ENCODE data around the gene ZNF521.

Gene ZNF521

DNA sequence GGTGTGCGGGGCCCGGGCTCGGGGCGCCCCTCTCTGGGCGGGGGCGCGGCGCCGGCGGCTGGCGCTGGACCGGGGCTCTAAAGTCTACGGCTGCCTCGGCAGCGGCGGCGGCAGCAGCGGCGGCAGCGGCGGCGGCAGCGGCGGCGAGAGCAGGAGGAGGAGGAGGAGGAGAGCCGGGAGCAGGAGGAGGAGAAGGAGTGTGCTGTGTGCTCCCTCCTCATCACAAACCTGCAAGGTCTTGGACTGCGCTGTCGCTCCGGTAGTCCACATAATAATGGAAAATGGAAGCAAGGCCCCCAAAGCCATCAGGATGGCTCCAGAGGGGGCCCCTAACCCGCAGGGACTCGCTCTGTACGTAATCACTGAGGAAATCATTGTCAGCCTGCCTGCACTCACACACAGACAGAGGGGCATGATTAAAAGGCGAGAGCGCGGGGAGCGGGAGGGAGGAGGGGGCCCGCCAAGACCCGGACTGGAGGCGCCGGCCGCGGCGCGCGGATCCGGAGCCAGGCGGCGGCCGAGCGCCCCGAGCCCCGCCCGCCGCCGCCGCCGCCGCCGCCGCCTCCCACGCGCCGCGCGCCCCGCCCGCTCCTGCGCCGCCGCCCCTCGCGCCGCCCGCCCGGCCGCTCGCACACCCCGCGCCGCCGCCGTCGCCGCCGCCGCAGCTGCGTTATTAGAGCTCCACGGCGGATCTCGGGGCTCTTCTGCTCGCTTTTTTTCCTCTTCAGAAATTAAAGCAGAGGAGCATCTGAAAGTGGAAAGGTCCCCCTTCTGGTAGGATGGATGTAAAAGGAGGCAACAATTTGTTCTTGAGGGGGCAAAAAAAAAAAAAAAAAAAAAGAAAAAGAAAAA lies at the start of gene ZNF521:
Gene ZNF521, minus strand, starts transcription at position 390 of the 852 bp plus-strand sequence. CDS start 1,220 bp downstream, outside the sequence.
- no peak for DNase-seq

DNA sequence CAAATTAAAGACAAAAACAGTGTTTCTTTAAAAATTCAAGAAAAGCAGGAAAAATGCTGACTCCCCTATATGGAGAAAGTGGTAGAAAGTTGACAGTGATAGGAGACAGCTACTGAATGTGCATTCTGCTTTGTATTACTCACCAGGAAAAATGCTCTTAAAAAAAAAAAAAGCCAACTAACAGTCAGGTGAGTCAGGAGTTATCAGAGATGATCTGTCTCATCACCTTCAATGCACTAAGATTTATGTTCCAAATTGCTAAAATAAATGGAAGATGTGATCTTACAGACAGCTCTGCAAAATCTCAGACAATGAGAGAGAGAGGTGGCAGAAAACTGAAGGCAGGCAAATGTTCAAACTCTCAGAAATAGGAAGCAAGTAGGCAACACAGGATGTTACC lies 47.6 kb upstream of the ZNF521 start:
- no peak for DNase-seq

DNA sequence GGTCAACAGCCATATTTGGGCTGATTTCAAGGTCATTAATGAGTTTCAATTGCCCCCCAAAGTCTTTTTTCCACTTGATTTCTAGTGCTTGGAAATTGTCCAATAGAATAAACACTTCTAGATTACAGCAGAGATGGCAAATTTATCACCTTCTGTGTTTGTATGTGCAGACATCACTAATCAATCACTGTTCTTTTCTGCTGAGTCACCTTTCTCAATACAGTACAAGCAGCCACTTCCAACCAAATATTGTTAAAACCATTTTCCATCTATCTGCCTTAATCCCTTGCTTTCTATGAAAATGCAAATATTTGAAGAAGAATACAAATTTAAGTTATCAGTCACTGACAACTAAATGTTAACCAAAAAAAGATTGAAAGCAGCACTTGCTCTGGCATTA lies 40.2 kb upstream of the ZNF521 start:
- no peak for DNase-seq

DNA sequence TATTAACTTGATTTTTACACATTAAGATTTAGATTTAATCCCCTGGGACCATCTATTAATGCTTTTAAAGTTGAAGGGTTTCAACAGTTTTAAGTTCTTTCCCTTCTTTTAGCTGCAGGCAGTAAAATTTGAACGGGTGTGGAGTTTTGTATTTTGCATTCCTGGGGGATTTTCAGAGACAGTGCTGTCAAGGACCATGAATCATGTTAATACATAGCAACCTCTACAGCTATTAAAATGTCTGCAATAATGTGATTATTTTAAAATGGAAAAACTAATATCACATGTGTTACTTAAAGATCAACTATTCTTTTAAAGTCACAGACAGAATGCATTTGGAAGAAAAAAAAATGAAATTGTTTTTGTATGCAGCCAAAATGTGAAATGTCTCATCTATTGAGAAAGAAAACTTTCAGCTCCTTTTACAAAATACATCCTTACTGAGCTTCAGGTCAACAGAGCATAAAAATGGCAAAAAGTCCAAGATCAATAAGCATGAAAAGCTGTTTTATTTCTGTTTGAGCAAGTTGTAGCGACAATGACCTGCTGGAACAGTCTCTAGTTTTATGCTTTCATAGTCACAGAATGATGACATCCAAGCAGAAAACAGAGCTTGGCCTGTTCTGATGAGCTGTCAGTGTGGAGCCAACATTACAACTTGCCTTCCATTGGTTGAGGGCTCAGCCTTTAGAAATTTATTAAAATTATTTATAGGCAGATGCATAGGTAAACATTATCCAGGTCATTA lies 21.6 kb upstream of the ZNF521 start:
- no peak for DNase-seq

DNA sequence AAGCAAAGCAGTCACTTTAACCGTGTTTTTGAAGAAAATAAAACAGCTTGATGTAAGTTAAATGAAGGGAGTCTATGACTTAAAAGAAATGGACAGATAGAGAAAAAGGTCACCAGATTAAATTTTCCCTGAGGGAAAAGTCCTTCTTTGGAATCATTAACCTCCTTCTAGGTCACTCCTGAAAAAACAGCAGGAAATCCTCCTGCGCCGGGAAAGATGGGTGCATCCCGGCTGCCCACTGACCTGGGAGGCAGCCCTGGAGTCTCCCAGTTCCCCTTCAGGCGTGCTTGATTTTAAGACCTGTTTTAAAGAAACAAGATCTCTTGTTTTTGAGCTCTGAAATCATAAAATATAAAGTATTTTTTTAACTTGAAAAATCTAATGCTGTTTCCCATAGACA lies 18.4 kb upstream of the ZNF521 start:
- no peak for DNase-seq

DNA sequence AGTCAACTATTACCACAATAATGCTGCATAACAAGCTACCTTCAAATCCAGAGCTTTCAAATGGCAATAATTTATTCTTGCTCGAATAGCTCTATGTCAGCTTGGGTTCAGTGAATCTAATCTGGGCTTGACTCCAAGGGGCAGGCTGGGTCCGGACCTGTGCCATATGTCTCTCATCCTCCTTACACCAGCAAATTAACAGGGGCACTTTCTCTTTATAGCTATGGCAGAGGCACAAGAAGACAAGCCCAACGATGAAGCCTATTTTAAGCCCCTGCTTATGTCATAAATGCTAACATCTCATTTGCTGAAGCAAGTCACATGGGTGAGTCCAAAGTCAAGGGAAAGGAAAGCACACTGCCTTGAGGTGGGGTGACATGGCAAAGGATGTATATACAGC lies 13.3 kb upstream of the ZNF521 start:
- no peak for DNase-seq

DNA sequence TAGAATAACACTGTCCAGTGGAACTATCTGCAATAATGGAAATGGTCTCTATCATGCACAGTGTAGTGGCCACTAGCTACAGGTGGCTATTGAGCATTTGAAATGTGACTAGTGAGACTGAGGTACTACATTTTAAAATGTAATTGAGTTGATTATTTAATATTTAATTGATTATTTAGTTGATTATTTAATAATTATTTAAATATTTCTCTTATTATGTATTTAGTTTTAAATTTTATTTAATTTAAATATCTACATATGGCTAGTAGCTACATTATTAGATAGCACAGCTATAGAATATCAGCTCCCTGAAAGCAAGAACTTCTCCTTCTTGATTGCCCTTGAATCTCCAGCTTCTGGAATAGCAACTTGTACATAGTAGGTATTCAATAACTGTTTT lies 12.8 kb upstream of the ZNF521 start:
- DNase-seq = no peak

DNA sequence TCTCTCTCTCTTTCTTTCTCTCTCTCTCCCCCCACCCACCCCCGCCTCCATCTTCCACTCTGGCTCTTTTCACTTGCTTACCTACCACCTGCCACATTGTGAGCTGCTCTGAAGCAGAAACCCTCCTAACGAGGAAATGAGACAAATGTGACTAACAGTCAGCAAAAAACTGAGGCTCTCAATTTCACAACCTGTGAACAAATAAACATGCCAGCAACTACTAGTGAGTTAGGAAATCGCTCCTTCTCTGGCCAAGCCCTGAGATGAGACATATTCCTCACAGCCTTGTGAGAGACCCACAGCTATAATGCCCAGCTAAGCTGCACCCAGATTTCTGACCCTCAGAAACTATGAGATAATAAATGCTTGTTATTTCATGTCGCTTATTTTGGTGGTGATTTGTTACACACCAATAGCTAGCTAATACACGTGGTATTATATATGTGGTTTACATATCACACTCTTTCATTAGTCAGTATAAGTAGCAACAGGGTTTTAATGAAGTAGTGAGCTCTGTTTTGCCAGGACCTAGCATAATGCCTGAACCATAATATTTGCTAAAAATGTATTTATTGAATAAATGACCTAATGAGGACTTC lies 8.4 kb upstream of the ZNF521 start:
- DNase-seq = no peak

DNA sequence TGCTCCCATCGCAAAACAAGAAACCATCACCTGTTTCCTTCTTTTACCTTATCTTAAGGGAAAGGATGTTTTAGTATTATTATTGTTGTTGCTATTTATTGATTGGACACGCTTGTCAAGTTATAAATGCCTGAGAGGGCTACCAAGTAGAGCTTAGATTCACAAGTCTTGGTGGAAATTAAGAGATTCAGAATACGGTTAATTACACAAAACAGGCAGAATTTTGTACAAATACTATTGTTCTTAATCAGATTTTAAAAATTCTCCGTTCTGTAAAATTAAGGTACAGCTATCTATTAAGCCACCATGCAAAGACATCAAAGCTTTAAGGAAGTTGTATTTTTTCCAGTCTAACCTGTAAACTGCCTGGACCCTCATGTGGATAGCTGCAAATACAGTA lies 1.1 kb upstream of the ZNF521 start:
- DNase-seq = no peak

DNA sequence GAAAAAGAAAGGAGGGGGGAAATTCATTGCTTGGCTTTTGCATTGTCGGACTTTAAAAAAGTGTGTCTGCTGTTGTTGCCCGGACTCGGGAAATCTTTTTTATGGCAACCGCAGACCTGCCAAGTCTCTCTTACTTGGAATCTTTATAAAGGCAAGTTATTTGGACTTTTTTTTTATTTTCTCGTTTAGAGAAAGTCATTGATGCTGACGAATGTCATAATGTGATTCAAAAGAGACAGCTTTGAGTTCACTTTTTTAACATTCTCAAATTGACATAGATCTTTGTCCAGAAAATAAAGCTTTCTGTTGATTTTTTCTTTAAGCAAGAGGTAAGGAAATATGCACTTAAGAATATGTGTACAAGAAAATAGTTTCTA lies 651 bp upstream of the ZNF521 start:
- no peak for DNase-seq

DNA sequence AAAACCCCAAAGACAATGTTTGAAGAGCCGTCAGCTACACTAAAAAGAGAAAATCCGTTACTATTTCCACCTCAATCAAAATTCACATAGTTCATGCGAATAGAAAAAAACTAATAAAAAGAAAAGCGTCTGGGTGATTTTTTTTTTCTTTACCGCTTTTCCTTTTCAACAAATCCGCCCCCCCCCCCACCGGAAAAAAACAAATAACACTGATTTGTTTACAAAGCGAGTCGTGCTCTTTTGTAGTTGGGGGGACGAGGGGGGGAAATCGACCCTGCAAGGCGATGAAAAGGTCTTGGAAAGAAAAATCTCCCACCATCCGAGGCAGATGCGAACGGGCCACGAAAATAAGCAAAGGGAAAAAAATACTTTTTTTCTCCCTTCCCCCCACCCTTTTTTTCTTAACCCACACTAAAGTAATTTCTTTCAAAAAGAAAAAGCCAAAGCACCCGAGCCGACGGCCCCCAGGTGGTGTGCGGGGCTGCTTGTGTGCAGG lies 638 bp downstream of the ZNF521 start:
- DNase-seq = no peak

DNA sequence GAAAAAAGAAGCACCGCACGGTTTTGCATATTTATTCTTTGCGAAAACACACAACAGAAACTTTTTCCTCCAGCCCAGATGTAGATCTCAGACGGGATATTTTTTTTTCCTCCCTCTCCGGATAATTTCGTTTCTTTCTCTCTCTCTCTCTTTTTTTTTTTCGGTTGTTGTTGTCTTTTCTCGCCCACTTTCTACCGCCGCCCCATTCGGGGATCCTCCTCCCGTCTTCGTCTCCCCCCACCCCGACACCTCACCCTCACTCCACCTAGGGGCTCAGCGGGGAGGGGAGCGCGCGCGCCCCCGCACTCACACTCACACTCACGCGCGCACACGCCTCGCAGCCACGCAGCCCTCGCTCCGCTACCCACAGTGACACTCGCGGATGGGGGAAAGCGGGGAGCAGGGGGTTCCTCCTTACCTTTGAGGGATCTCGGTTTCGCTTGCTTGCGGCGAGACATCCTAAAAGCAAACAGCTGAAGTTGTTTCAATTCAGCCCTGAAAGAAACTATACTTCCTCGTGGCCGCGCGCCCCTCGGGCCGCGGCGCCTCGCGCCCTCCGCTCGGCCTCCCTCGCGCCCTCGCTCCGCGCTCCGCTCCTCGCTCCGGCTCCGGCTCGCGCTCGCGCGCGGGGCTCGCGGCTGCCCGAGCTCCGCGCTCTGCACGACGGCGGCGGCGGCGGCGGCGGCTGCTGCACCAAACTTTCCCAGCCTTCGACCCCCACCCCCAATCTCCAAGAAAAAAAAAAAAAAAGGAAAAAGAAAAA lies 1.3 kb downstream of the ZNF521 start:
- no peak for DNase-seq

DNA sequence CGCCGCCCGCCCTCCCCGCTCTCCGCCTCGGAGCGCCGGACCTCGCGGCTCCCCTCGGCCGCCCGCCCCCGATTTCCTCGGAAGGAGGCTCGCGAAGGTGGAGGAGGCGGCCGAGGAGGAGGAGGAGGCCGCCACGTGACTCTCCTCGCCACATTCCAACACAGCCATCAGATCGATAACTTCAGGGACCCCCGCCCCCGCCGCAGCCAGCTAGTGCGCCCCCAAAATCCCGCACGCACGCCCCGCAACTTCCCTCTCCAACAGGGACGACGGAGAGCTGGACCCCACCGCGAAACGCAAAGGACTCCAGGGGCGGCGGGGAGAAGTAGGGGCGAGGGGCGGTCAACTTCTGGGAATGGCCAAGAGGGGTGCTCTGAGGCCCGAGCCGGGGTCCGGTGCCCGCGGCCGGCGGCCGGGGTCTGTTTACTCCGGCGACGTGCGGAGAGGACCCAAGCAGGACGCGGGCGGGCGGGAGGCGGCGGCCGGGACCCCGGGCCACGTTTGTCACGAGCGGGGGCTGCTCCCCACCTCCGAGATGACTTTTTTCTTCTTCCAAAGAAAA lies 2.0 kb downstream of the ZNF521 start:
- no peak for DNase-seq

DNA sequence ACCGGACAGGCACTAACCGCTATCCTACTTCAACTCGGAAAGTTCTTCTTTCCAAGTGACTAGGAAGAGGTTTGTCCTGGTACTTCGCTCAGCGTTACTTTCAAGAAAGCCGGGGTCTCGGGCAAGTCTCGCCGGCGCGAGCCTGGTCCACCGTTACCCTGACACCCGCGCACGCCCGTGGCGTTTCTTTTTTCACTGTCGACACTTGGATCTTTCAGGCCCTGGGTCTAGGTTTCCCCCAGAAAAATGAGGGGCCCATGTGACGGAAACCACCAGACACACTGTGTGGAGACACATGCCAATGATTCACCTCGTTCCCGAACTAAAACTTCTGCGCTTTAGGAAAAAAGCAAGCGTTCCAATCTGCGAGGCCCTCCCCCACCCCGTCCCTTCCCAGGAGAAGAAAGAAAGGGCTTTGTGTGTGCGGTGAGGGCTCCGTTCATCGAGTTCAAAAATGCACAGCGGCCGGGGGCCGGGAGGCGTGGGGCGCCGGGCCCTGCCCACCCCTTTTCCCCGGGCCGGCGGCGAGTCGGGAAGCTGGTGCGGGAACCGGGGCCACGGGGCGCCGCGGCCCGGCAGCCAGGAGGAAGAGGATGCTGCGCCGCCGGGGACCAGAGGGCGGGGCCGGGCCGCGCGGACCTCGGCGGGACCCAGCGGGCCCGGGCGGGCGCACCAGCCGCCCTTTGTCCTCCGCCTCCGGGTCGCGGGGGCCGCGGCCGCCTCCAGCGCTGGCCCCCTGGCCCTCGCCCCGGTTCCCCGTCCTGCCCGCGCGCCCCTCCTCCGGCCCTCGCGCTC lies 2.6 kb downstream of the ZNF521 start:
- no peak for DNase-seq

DNA sequence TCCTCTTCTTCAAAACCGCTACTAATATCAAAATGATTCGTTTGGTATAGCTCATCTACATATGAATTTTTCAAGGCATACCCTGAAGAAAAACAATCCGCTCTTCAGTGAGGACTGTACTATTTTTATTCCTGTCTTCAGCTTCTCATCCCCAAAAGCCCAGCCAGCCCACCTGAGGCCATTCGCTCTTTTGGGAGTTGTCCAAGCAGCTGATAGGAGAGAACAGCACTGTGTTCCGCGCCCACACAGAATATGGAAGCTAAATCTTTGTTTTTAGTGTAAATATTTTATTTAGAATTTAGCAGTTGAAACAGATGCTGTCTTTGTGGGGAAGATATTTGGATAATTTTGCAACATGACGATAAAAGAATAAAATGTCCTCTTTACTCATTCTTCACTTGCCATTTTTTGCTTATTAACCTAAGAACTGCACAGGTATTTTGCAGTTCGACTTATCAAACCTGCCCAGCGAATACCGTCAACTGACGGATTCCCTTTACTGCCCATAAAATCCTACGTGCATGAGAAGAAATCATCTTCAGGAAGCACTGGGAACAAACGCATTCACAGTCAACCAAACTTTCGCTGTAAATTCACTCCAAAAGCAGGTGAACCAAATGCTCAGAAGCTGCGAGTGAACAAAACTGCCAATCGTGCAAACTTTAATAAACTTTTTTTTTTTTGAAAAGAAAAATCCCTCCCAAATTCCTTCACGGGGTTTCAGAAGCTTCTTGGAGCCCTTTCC lies 3.4 kb downstream of the ZNF521 start:
- no peak for DNase-seq

DNA sequence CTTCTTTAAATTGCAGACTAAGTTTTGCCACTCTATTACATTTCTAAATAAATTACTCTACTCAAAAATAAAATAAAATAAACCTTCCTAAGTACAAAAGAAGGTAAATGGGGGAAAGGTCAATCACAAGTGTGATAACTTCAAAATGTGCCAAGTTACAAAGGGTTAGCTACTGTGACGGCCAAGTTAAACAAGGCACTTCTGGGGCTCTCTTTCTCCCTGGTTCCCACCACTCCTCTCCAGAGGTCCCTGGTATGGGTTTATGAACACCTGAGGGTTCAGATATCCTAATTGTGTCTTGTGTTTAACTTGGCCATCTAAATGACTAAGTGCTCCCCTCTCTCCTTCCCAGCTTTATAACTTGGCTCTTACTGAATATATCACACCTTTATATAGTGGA lies 5.4 kb downstream of the ZNF521 start:
- DNase-seq = no peak

DNA sequence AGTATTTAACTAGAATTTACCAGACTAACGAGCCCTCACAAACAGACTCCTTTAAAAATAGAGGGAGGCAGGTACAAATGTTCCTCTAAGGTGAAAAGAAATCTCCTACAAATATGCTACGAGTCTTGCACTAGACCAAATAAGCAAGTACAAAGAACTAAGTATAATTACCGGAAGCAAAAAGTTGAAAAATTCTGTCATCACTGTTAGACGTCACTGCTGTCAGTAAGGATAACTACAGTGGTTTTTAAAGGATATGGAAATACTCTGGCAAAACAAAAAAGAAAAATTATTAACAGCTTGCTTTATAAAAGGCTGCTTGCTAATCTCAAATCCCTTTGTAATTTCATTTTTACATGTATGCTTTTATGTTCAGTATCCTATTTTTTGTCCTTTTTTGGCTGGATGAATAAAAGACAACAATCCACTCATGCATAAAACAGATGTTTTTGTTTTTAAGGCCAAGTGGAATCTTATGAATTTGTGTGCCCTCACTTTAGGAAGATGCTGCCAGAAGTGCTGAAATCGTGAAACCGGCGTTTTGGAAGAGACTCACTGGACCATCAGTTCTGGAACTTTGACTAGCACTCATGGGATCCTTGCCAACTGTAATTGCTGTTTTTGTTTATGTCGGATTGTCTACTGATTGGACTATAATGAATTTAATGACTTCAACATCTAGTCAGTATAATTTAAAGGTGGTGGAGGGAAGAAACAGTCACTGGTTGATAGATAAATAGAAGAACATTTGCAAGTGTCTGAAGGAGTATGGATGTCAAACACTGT lies 6.7 kb downstream of the ZNF521 start:
- DNase-seq = no peak

DNA sequence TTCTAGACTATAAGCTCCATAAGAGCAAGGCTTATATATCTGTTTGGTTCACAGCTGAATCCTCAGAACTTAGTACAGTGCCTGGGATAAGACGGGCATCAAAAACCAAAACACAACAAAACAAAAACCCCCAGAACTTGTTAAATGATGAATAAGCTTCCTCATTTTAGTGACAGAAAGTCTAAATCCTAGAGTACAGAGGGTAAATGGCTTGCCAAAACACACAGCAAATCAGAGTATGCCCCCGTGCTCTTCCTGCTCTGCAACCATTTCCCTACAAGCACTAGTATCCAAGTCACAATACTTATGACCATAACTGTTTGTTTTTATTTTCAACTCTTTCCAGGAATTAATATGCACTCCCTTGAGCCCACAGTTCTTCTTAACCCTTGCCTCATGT lies 10.1 kb downstream of the ZNF521 start:
- no peak for DNase-seq

DNA sequence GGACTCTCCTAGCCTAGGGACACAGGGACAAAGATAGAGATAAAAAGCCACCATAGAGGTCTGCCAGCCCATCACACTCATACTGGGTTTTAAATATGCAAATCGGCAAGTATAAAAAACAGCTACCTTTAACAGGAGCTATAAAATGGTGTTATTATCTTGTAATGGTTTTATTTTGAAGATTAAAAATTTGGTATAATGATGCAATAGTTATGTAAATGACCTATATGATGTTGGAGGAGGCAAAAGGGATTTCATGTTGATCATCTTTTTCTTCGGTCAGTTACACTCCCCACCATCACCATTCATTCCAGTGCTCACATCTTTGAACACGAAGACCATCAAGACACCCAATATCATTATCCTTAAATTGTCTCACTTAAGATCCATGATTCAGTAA lies 11.2 kb downstream of the ZNF521 start:
- DNase-seq = no peak

DNA sequence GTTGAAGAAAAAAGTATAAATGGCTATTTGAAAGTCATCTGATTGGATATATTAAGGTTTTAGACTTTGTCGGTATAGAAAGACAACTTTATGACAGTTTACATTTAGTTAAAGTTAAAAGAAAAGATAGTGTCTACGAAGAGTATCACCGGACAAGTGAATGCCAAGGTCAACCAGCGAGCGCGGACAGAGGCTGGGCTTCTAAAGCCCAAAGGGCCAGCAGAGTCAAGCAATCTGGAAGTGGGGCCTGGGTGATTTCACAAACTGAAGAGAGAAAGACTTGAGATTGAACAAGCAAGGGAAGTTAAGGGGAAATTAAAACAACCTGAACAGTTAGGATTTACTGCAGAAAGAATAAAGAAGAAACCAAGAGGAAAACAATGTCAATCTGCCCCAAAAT lies 16.3 kb downstream of the ZNF521 start:
- no peak for DNase-seq
